ENCODE data around the gene HAUS7. TPM values are rescaled to one million over a fixed set of nuclear protein-coding genes. Genes with fewer than 3 reads are reported as not detected.

The HAUS7 gene
- total RNA-seq: 10 to 100 TPM; 21.2 to 67.4 TPM

- no peak within 1 kb of the TSS for H3K27ac Mint-ChIP-seq
- H3K36me3 Mint-ChIP-seq (ENCODE audit: low read depth): peaks cover 11% of the 10 kb centered on the region
- H3K27me3 Mint-ChIP-seq: no peaks in the 10 kb centered on the region
- no peaks in the 10 kb centered on the region for H3K9me3 Mint-ChIP-seq
- H3K4me3 Mint-ChIP-seq: peak within 1 kb of the TSS; percentile 67
- no peaks in the 10 kb centered on the region for H3K4me1 Mint-ChIP-seq
- ATAC-seq (replicated peaks): peak; percentile 89
These were observed at the start of gene HAUS7 for GRCh38 chrX:153470411-153471363. TSS of gene HAUS7 (minus strand) at chrX:153470576. CDS start at chrX:153470557, 19 bp downstream.

- H3K9me3 Mint-ChIP-seq: no peaks in the 10 kb centered on the region
- H3K4me1 Mint-ChIP-seq: peaks cover 4% of the 10 kb centered on the region
- no peak overlapping the region for H3K27ac Mint-ChIP-seq
- no peaks in the 10 kb centered on the region for H3K36me3 Mint-ChIP-seq (ENCODE audit: low read depth)
- H3K4me3 Mint-ChIP-seq: no peak overlapping the region
- peaks cover 8% of the 10 kb centered on the region for H3K27me3 Mint-ChIP-seq
- ATAC-seq (replicated peaks): no peak
These were observed 49.4 kb upstream of the HAUS7 start for GRCh38 chrX:153519569-153520286.

- Mint-ChIP-seq H3K36me3 (ENCODE audit: low read depth) (no peaks in the 10 kb centered on the region), H3K27me3 (peaks cover 8% of the 10 kb centered on the region), H3K4me1 (peaks cover 4% of the 10 kb centered on the region), H3K4me3 (no peak overlapping the region), H3K9me3 (no peaks in the 10 kb centered on the region), H3K27ac (no peak overlapping the region)
- ATAC-seq (replicated peaks): no peak
These were observed 47.8 kb upstream of the HAUS7 start for GRCh38 chrX:153517946-153518834.

DNA sequence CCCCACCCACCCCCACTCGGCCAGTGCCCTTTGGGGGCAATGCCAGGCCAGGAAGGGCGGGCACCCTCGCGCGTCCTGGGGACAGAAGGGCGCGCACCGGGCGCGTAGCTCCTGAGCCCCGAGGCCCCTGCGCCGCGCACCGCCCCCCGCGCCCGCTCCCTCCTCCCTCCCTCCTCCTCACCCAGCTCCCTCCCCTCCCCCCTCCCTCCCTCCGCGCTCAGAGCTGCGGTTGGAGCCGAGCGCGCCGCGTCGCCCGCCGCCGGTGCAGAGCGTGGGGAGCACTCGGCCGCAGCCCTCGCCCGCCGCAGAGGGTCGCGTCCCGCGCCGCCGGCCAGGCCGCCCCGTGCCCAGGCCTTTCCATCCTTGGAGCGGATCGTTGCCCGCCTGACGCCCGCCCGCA is 47.0 kb upstream of the HAUS7 start, which contains the start of gene ATP2B3:
Gene ATP2B3 (plus strand): TSS at position 220 of the 400 bp plus-strand sequence. CDS start 18,606 bp downstream, outside the sequence.
- Mint-ChIP-seq H3K9me3 (no peaks in the 10 kb centered on the region), H3K36me3 (ENCODE audit: low read depth) (no peaks in the 10 kb centered on the region), H3K27me3 (peaks cover 8% of the 10 kb centered on the region), H3K27ac (no peak within 1 kb of the TSS), H3K4me3 (no peak within 1 kb of the TSS), H3K4me1 (peaks cover 4% of the 10 kb centered on the region)
- no peak for ATAC-seq (replicated peaks)

- no peaks in the 10 kb centered on the region for H3K36me3 Mint-ChIP-seq (ENCODE audit: low read depth)
- H3K4me1 Mint-ChIP-seq: peaks cover 4% of the 10 kb centered on the region
- ATAC-seq (replicated peaks): peak; percentile 34
- peaks cover 8% of the 10 kb centered on the region for H3K27me3 Mint-ChIP-seq
- H3K4me3 Mint-ChIP-seq: no peak overlapping the region
- no peaks in the 10 kb centered on the region for H3K9me3 Mint-ChIP-seq
- H3K27ac Mint-ChIP-seq: no peak overlapping the region
These were observed 45.7 kb upstream of the HAUS7 start for GRCh38 chrX:153516073-153516472.

DNA sequence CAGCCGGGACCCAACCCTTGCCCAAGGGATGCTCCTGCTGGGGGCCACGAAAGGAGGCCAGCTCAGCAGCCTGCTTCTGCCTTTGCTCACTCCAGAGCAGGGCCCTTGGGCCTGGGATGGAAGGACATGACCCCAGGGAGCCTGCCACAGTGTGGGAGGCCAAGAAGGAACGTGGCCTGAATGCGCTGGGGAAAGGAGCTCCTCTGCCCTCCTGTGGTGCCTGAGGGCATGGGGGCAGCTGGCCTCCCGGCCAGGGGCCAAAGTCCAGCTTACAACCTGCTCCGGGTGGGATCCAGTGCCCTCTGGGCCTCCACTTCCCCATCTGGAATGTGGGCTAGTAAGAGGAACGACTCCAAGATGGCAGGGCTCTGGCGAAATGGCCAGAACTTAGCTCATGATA is 45.1 kb upstream of the HAUS7 start:
- no peak for ATAC-seq (replicated peaks)
- H3K9me3 Mint-ChIP-seq: no peaks in the 10 kb centered on the region

GRCh38 chrX:153514259-153514658 is 43.9 kb upstream of the HAUS7 start:
- no peak for ATAC-seq (replicated peaks)
- H3K4me1 Mint-ChIP-seq: peaks cover 4% of the 10 kb centered on the region
- no peaks in the 10 kb centered on the region for H3K9me3 Mint-ChIP-seq
- no peak overlapping the region for H3K4me3 Mint-ChIP-seq
- H3K27me3 Mint-ChIP-seq: peaks cover 8% of the 10 kb centered on the region
- no peak overlapping the region for H3K27ac Mint-ChIP-seq
- H3K36me3 Mint-ChIP-seq (ENCODE audit: low read depth): no peaks in the 10 kb centered on the region

More for the DNA sequence above, 45.1 kb upstream of the HAUS7 start:
- peaks cover 4% of the 10 kb centered on the region for H3K4me1 Mint-ChIP-seq
- no peak overlapping the region for H3K27ac Mint-ChIP-seq
- no peaks in the 10 kb centered on the region for H3K36me3 Mint-ChIP-seq (ENCODE audit: low read depth)
- H3K27me3 Mint-ChIP-seq: peaks cover 8% of the 10 kb centered on the region
- no peak overlapping the region for H3K4me3 Mint-ChIP-seq

- Mint-ChIP-seq H3K4me3 (no peak overlapping the region), H3K36me3 (ENCODE audit: low read depth) (no peaks in the 10 kb centered on the region), H3K27me3 (peaks cover 5% of the 10 kb centered on the region), H3K4me1 (peaks cover 4% of the 10 kb centered on the region), H3K9me3 (no peaks in the 10 kb centered on the region), H3K27ac (no peak overlapping the region)
- no peak for ATAC-seq (replicated peaks)
These were observed 42.9 kb upstream of the HAUS7 start for GRCh38 chrX:153513265-153513664.

DNA sequence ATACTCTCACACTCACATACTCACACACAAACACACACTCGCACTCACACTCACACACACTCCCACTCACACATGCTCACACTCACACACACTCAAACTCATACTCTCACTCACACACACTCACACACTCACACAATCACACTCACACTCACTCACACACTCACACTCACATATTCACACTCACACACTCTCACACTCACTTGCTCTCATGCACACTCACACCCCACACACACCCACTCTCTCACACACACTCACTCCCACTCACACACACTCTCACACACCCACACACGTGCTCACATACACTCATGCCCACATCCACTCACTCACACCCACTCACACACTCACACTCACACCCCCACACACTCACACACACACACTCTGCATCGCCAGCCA is 42.1 kb upstream of the HAUS7 start:
- no peaks in the 10 kb centered on the region for H3K36me3 Mint-ChIP-seq (ENCODE audit: low read depth)
- no peaks in the 10 kb centered on the region for H3K9me3 Mint-ChIP-seq
- H3K4me1 Mint-ChIP-seq: peaks cover 4% of the 10 kb centered on the region
- H3K27me3 Mint-ChIP-seq: peaks cover 4% of the 10 kb centered on the region
- no peak overlapping the region for H3K27ac Mint-ChIP-seq
- no peak overlapping the region for H3K4me3 Mint-ChIP-seq
- no peak for ATAC-seq (replicated peaks)

GRCh38 chrX:153511784-153512500 is 41.6 kb upstream of the HAUS7 start:
- no peak overlapping the region for H3K27ac Mint-ChIP-seq
- no peaks in the 10 kb centered on the region for H3K36me3 Mint-ChIP-seq (ENCODE audit: low read depth)
- H3K4me1 Mint-ChIP-seq: peaks cover 4% of the 10 kb centered on the region
- no peak overlapping the region for H3K4me3 Mint-ChIP-seq
- no peaks in the 10 kb centered on the region for H3K9me3 Mint-ChIP-seq
- no peak for ATAC-seq (replicated peaks)
- peaks cover 4% of the 10 kb centered on the region for H3K27me3 Mint-ChIP-seq

DNA sequence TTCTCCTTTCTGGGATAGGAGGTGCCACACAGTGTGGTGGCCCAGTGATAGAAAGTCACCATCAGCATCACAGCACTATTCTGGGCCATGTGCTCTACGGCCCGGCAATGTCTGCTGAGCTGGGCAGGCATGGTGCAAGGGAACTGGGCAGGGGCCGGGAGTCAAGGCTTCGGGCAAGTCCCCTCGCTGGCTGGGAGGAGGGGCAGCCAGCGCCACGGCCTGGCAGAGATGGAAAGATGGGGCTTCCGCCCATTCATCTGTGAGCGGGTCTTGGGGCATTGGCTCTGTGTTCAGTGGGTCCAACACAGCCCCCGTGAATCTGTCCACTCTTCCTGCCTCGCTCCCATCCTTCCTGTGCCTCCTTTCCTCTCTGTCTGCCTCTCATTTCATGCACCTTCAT is 40.0 kb upstream of the HAUS7 start:
- ATAC-seq (replicated peaks): no peak
- Mint-ChIP-seq H3K36me3 (ENCODE audit: low read depth) (no peaks in the 10 kb centered on the region), H3K27ac (no peak overlapping the region), H3K4me3 (no peak overlapping the region), H3K9me3 (no peaks in the 10 kb centered on the region), H3K4me1 (no peaks in the 10 kb centered on the region), H3K27me3 (no peaks in the 10 kb centered on the region)

GRCh38 chrX:153509592-153509991 is 39.2 kb upstream of the HAUS7 start:
- H3K27me3 Mint-ChIP-seq: no peaks in the 10 kb centered on the region
- H3K4me3 Mint-ChIP-seq: no peak overlapping the region
- no peaks in the 10 kb centered on the region for H3K4me1 Mint-ChIP-seq
- H3K36me3 Mint-ChIP-seq (ENCODE audit: low read depth): no peaks in the 10 kb centered on the region
- no peak for ATAC-seq (replicated peaks)
- H3K9me3 Mint-ChIP-seq: no peaks in the 10 kb centered on the region
- H3K27ac Mint-ChIP-seq: no peak overlapping the region

DNA sequence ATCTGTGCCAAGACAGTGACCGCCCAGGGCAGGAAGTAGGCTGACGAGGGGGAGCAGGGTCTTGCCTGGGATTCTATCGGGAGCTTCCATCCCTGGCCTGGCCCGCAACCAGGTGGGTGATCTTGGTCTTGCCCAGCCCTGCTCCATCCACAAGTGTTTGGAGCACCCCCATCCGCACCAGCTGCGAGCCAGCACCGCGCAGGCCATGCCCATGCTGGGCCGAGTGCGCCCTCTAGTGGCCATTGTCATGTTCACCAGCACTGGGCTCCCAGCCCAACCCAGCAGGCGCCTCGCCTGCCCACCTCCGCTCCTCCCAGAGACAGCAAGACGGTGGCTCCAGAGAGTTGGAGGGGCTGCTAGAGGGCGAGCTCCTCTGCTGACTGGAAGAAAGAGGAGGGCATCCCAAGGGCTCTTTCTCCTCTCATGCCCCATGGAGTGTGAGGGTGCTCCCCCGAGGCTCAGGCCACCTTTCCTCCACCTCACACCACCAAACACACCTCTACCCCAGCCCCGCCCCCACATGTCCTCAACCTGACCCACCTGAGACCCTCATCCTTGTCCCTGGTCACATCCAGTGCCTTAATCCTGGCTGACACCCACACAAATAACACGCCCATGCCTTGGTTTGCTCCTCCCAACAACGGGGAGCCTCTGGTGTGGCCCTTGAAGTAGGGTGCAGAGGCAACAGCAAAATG is 37.3 kb upstream of the HAUS7 start:
- no peaks in the 10 kb centered on the region for H3K36me3 Mint-ChIP-seq (ENCODE audit: low read depth)

More for the DNA sequence above, 37.3 kb upstream of the HAUS7 start:
- ATAC-seq (replicated peaks): peak; percentile 100
- Mint-ChIP-seq H3K4me1 (no peaks in the 10 kb centered on the region), H3K9me3 (no peaks in the 10 kb centered on the region), H3K27me3 (no peaks in the 10 kb centered on the region), H3K27ac (peak overlapping the region; percentile 46), H3K4me3 (no peak overlapping the region)
